Measurements from ENCODE around the gene CYB5RL. TPM values are rescaled to one million over a fixed set of nuclear protein-coding genes. Genes with fewer than 3 reads are reported as not detected.
"Not testable (repeated sequence)": the region's sequence is repeated elsewhere in the genome, so short reads cannot be mapped to it uniquely, and the experiment has no call there.

The CYB5RL gene
- total RNA-seq, 1 experiment from 2014 or later, result 12.9 TPM

DNA sequence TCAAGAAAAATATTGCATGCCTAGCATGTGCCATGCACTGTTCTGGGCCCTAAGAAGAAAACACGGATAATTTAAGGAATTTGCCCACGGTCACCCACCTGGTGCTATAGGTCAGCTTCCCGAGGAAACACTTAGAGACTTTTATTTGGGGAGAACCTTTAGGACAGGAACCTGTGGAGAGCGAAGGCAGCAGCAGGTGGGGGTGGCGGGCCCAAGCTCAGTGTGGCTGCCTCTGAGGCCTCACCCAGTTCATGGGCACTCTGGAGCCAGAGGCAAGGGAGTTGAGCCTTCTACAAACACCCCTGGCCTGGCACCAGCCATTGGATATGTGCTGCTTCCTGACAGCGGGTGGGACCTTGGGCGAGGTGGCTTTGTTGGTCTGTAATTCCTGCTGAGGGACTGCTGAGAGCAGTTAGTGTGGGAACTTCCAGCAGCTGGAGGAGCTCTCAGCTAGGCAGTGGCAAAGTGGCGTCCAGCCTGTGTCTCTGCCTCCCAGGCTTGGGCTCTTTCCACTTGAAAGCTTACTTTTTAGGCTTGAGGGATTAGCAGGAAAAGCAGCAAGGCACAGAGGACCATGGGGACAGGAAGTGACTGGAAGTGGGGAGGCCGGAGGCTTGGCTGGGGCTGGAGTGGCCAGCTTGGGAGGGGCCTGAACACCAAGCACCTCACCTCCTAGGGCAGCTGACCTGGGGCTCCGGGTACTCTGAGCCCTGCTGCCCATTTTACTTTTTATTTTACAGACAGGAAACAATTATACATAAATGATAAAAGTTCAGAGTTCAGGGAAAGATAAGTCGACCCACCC, 19.3 kb upstream of the CYB5RL start:
- intact Hi-C loops (cut with micrococcal nuclease; ENCODE audit: unreplicated experiment), result no loop called here
- no peak overlapping the region for H3K4me3 Mint-ChIP-seq (ENCODE audit: low read depth, unreplicated experiment)
- DNase-seq, result no peak
- peaks cover 33% of the 10 kb centered on the region for H3K36me3 Mint-ChIP-seq (ENCODE audit: insufficient read depth, unreplicated experiment)
- no peaks in the 10 kb centered on the region for H3K9me3 Mint-ChIP-seq (ENCODE audit: low read depth, unreplicated experiment)
- no TSS peak for BruUV-seq (replicated peaks)
- peak overlapping the region; percentile 45 for H3K27ac Mint-ChIP-seq (ENCODE audit: unreplicated experiment)
- TF ChIP-seq, protein P1, sequence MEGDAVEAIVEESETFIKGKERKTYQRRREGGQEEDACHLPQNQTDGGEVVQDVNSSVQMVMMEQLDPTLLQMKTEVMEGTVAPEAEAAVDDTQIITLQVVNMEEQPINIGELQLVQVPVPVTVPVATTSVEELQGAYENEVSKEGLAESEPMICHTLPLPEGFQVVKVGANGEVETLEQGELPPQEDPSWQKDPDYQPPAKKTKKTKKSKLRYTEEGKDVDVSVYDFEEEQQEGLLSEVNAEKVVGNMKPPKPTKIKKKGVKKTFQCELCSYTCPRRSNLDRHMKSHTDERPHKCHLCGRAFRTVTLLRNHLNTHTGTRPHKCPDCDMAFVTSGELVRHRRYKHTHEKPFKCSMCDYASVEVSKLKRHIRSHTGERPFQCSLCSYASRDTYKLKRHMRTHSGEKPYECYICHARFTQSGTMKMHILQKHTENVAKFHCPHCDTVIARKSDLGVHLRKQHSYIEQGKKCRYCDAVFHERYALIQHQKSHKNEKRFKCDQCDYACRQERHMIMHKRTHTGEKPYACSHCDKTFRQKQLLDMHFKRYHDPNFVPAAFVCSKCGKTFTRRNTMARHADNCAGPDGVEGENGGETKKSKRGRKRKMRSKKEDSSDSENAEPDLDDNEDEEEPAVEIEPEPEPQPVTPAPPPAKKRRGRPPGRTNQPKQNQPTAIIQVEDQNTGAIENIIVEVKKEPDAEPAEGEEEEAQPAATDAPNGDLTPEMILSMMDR (IDR thresholded peaks at IDR 0.05; ENCODE audit: unreplicated experiment), result no peak
- H3K27me3 Mint-ChIP-seq (ENCODE audit: unreplicated experiment), result no peaks in the 10 kb centered on the region
- H3K4me1 Mint-ChIP-seq (ENCODE audit: low read depth, unreplicated experiment), result no peaks in the 10 kb centered on the region
- CTCF ChIA-PET, result no interaction called here

DNA sequence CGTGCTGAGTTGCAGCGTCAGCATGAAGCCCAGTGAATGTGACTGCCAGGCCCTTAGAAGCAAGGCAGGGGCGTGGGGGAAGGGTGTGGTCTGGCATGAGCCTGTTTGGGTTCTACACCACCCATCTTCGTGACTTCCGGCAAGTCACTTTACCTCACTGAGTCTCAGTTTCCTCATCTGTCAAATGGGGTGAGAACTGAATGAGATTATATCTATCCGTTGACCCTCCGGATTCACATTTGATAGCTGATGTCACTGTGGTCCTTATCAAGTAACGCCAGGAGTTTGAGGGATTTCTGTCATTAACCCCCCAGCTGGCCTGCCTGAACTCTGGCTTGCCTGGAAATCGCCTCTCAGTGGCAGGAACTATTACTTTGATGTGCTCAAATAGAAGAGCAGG, 15.7 kb upstream of the CYB5RL start:
- no peak overlapping the region for H3K27ac Mint-ChIP-seq (ENCODE audit: unreplicated experiment)
- no peaks in the 10 kb centered on the region for H3K27me3 Mint-ChIP-seq (ENCODE audit: unreplicated experiment)
- no peak overlapping the region for H3K4me3 Mint-ChIP-seq (ENCODE audit: low read depth, unreplicated experiment)
- intact Hi-C loops (cut with micrococcal nuclease; ENCODE audit: unreplicated experiment), result no loop called here
- no peaks in the 10 kb centered on the region for H3K9me3 Mint-ChIP-seq (ENCODE audit: low read depth, unreplicated experiment)
- peaks cover 42% of the 10 kb centered on the region for H3K36me3 Mint-ChIP-seq (ENCODE audit: insufficient read depth, unreplicated experiment)
- DNase-seq, result no peak
- CTCF ChIA-PET, result no interaction called here
- TF ChIP-seq, protein P1 (IDR thresholded peaks at IDR 0.05; ENCODE audit: unreplicated experiment), result no peak
- no TSS peak for BruUV-seq (replicated peaks)
- no peaks in the 10 kb centered on the region for H3K4me1 Mint-ChIP-seq (ENCODE audit: low read depth, unreplicated experiment)

- TF ChIP-seq, protein P1 (IDR thresholded peaks at IDR 0.05; ENCODE audit: unreplicated experiment), result no peak
- no peak for DNase-seq
- no peaks in the 10 kb centered on the region for H3K4me1 Mint-ChIP-seq (ENCODE audit: low read depth, unreplicated experiment)
- H3K9me3 Mint-ChIP-seq (ENCODE audit: low read depth, unreplicated experiment), result no peaks in the 10 kb centered on the region
- no peak overlapping the region for H3K4me3 Mint-ChIP-seq (ENCODE audit: low read depth, unreplicated experiment)
- no peak overlapping the region for H3K27ac Mint-ChIP-seq (ENCODE audit: unreplicated experiment)
- H3K27me3 Mint-ChIP-seq (ENCODE audit: unreplicated experiment), result no peaks in the 10 kb centered on the region
- peaks cover 43% of the 10 kb centered on the region for H3K36me3 Mint-ChIP-seq (ENCODE audit: insufficient read depth, unreplicated experiment)
- intact Hi-C loops (cut with micrococcal nuclease; ENCODE audit: unreplicated experiment), result no loop called here
- BruUV-seq (replicated peaks), result no TSS peak
- CTCF ChIA-PET, result no interaction called here
Observed at GRCh38 chr1:54212872-54213271, 13.0 kb upstream of the CYB5RL start.

DNA sequence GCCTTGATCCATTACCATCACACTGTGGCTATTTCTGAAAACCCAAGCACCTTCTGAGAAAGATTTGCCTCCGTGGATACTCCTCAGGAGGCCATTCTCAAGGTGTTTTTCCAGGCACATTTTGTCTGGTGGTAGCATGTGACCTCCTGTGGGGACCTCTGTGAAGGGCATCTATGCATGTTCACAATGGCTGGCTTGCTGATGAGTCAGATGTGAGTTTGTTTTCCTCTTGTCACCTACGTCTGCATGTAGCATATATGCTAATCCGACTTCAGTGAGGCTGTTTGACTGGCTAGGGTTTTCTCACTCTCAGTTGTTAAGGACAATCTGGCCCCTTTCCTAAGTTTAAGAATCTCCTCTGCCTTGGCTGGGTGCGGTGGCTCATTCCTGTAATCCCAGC, 8.1 kb upstream of the CYB5RL start:
- H3K27ac Mint-ChIP-seq (ENCODE audit: unreplicated experiment); DNase-seq; BruUV-seq (replicated peaks); H3K27me3 Mint-ChIP-seq (ENCODE audit: unreplicated experiment); intact Hi-C loops (cut with micrococcal nuclease; ENCODE audit: unreplicated experiment); H3K4me3 Mint-ChIP-seq (ENCODE audit: low read depth, unreplicated experiment); CTCF ChIA-PET; H3K4me1 Mint-ChIP-seq (ENCODE audit: low read depth, unreplicated experiment); H3K9me3 Mint-ChIP-seq (ENCODE audit: low read depth, unreplicated experiment): not testable (repeated sequence)
- H3K36me3 Mint-ChIP-seq (ENCODE audit: insufficient read depth, unreplicated experiment), result peaks cover 59% of the 10 kb centered on the region

GRCh38 chr1:54207287-54207686, 7.5 kb upstream of the CYB5RL start:
- no TSS peak for BruUV-seq (replicated peaks)
- Mint-ChIP-seq H3K27ac (ENCODE audit: unreplicated experiment) (no peak overlapping the region), H3K4me3 (ENCODE audit: low read depth, unreplicated experiment) (no peak overlapping the region), H3K27me3 (ENCODE audit: unreplicated experiment) (no peaks in the 10 kb centered on the region), H3K9me3 (ENCODE audit: low read depth, unreplicated experiment) (no peaks in the 10 kb centered on the region), H3K36me3 (ENCODE audit: insufficient read depth, unreplicated experiment) (peaks cover 59% of the 10 kb centered on the region), H3K4me1 (ENCODE audit: low read depth, unreplicated experiment) (peaks cover 11% of the 10 kb centered on the region)
- intact Hi-C loops (cut with micrococcal nuclease; ENCODE audit: unreplicated experiment), result no loop called here
- TF ChIP-seq, protein P1 (IDR thresholded peaks at IDR 0.05; ENCODE audit: unreplicated experiment), result no peak
- CTCF ChIA-PET, result no interaction called here
- DNase-seq, result no peak
